GM23248 (cell line): ENCODE data around the gene ZFPM1. TPM values are rescaled to one million over a fixed set of nuclear protein-coding genes. Genes with fewer than 3 reads are reported as not detected.

ENCODE experiments used
- DNase-seq: peaks from one replicate; pipeline ENCODE4 v3.0.0-alpha.2; 2015
- H2AFZ ChIP-seq: fragments of 200-600 bp; sonication (generic); 2 replicates; pipeline ENCODE4 v1.6.1; 2016; ENCODE audit warnings: antibody characterized with exemption
- H3F3A ChIP-seq: fragments of 200-600 bp; sonication (generic); 2 replicates; pipeline ENCODE4 v1.6.1; 2016; ENCODE audit warnings: mild to moderate bottlenecking, antibody characterized with exemption, mixed run types; ENCODE audit not compliant: insufficient read depth
- H3K27ac ChIP-seq: fragments of 200-600 bp; sonication (generic); 2 replicates; pipeline ENCODE4 v1.5.1; 2016; ENCODE audit warnings: mild to moderate bottlenecking
- H3K27me3 ChIP-seq: fragments of 200-600 bp; sonication (generic); replicated peaks from 2 replicates; pipeline ENCODE4 v1.6.1; 2016; ENCODE audit warnings: mild to moderate bottlenecking; ENCODE audit not compliant: insufficient read depth
- H3K36me3 ChIP-seq: fragments of 200-600 bp; sonication (generic); 2 replicates; pipeline ENCODE4 v1.6.1; 2016; ENCODE audit warnings: low read depth, mild to moderate bottlenecking
- H3K4me1 ChIP-seq: fragments of 200-600 bp; sonication (generic); 2 replicates; pipeline ENCODE4 v1.6.1; 2016; ENCODE audit warnings: mild to moderate bottlenecking; ENCODE audit not compliant: insufficient read depth
- H3K4me2 ChIP-seq: fragments of 200-600 bp; sonication (generic); one replicate; pipeline ENCODE4 v1.6.1; 2016; ENCODE audit warnings: mild to moderate bottlenecking; ENCODE audit not compliant: unreplicated experiment
- H3K4me3 ChIP-seq: fragments of 200-600 bp; sonication (generic); 2 replicates; pipeline ENCODE4 v1.5.1; 2016; ENCODE audit warnings: mild to moderate bottlenecking
- H3K79me2 ChIP-seq: fragments of 200-600 bp; sonication (generic); 2 replicates; pipeline ENCODE4 v1.6.1; 2016; ENCODE audit warnings: mild to moderate bottlenecking; ENCODE audit not compliant: insufficient read depth
- H3K9ac ChIP-seq: fragments of 200-600 bp; sonication (generic); 2 replicates; pipeline ENCODE4 v1.6.1; 2016; ENCODE audit warnings: mild to moderate bottlenecking
- H3K9me2 ChIP-seq: fragments of 200-600 bp; sonication (generic); 2 replicates; pipeline ENCODE4 v1.6.1; 2016; ENCODE audit warnings: mixed run types, mild to moderate bottlenecking, moderate library complexity; ENCODE audit not compliant: insufficient read depth
- H3K9me3 ChIP-seq: fragments of 200-600 bp; sonication (generic); one replicate; pipeline ENCODE4 v1.6.1; 2017; ENCODE audit warnings: low read depth
- H4K20me1 ChIP-seq: fragments of 200-600 bp; sonication (generic); 2 replicates; pipeline ENCODE4 v1.6.0; 2016; ENCODE audit not compliant: insufficient read depth
- EZH2 ChIP-seq: fragments of 200-600 bp; sonication (generic); IDR thresholded peaks from 2 replicates; pipeline ENCODE4 v1.6.1; 2018; ENCODE audit warnings: antibody characterized with exemption, mild to moderate bottlenecking; ENCODE audit not compliant: insufficient read depth, poor library complexity, severe bottlenecking
- EZH2phosphoT487 ChIP-seq: fragments of 200-600 bp; sonication (generic); IDR thresholded peaks from 2 replicates; pipeline ENCODE4 v1.6.1; 2018; ENCODE audit warnings: antibody characterized with exemption, moderate library complexity, mild to moderate bottlenecking, low read depth; ENCODE audit not compliant: insufficient read depth
- WGBS, 2 experiments: methylation state at CpG; one replicate each; pipeline ENCODE4 v1.1.6; 2015 to 2017; ENCODE audit warnings: low lambda C conversion rate in 2 of 2, low coverage in 1 of 2; ENCODE audit errors: missing lambda C conversion rate in 2 of 2; 5-methylcytosine and 5-hydroxymethylcytosine counted together
- in situ Hi-C: fragments of 300-500 bp; cut with MboI; formaldehyde crosslinking; loops from 2 replicates; pipeline ENCODE4 v1.15.0; 2020
- polyA plus RNA-seq: library from polyadenylated mRNA; unstranded; fragments of >200 nt; fragmentation: Nextera tagmentation; extraction: Ambion mirVana; gene quantifications from 2 replicates; pipeline ENCODE4 v1.2.1, GENCODE V29; 2016
- total RNA-seq: library from RNA; depleted of rRNA; stranded (reverse); fragments of >200 nt; shearing (Covaris generic); gene quantifications from 2 replicates; pipeline ENCODE4 v1.2.3, GENCODE V29; 2014

ZFPM1 gene
- total and polyA plus RNA-seq, 2 experiments from 2014 or later = 0.06 to 2.4 TPM

- Histone ChIP-seq H2AFZ (no peak overlapping the region), H3K9me2 (no peaks in the 10 kb centered on the region), H3F3A (0 out of 2 replicates have a peak, but pooled peaks cover 6% of the 10 kb centered on the region), H3K4me1 (peaks cover 5% of the 10 kb centered on the region), H3K27ac (no peak overlapping the region), H3K79me2 (no peaks in the 10 kb centered on the region), H3K4me3 (no peak overlapping the region), H4K20me1 (no peaks in the 10 kb centered on the region), H3K9me3 (no peaks in the 10 kb centered on the region), H3K36me3 (no peaks in the 10 kb centered on the region), H3K27me3 (no peaks in the 10 kb centered on the region), H3K4me2 (no peak overlapping the region), H3K9ac (no peak overlapping the region)
- DNase-seq = no peak
- in situ Hi-C loops = no loop called here
- no peak for TF ChIP-seq EZH2phosphoT487
- 85 to 90% methylated on average over 20 to 31 of the region's 31 CpGs for WGBS, 2 experiments
Observed at GRCh38 chr16:88536971-88537751, 84.1 kb downstream of the ZFPM1 start.

- TF ChIP-seq EZH2 = no peak
- TF ChIP-seq EZH2phosphoT487 = no peak
- Histone ChIP-seq H3K9me2 (no peaks in the 10 kb centered on the region), H3K79me2 (no peaks in the 10 kb centered on the region), H4K20me1 (no peaks in the 10 kb centered on the region), H3K4me2 (no peak overlapping the region), H3F3A (0 out of 2 replicates have a peak, but pooled peaks cover 6% of the 10 kb centered on the region), H3K4me3 (no peak overlapping the region), H3K36me3 (no peaks in the 10 kb centered on the region), H3K4me1 (peaks cover 5% of the 10 kb centered on the region), H3K27ac (no peak overlapping the region), H3K9me3 (no peaks in the 10 kb centered on the region), H3K27me3 (no peaks in the 10 kb centered on the region), H3K9ac (no peak overlapping the region), H2AFZ (no peak overlapping the region)
- no peak for DNase-seq
- in situ Hi-C loops = no loop called here
- WGBS, 2 experiments = 63 to 66% methylated on average over 4 of the region's 4 CpGs
Observed at GRCh38 chr16:88537859-88538258, 84.8 kb downstream of the ZFPM1 start.

GRCh38 chr16:88538366-88539060, 85.4 kb downstream of the ZFPM1 start:
- H3K9me2 ChIP-seq = no peaks in the 10 kb centered on the region

GRCh38 chr16:88539261-88539651, 86.2 kb downstream of the ZFPM1 start:
- WGBS, 2 experiments = 63 to 70% methylated on average over 12 of the region's 12 CpGs
- H4K20me1 ChIP-seq = no peaks in the 10 kb centered on the region
- no peak overlapping the region for H3K4me3 ChIP-seq
- in situ Hi-C loops = no loop called here
- no peak for DNase-seq
- H3K4me2 ChIP-seq = no peak overlapping the region
- no peaks in the 10 kb centered on the region for H3K36me3 ChIP-seq
- no peaks in the 10 kb centered on the region for H3K27me3 ChIP-seq
- no peaks in the 10 kb centered on the region for H3K9me3 ChIP-seq
- no peak overlapping the region for H3K9ac ChIP-seq
- peaks cover 5% of the 10 kb centered on the region for H3K4me1 ChIP-seq
- 0 out of 2 replicates have a peak, but pooled peaks cover 6% of the 10 kb centered on the region for H3F3A ChIP-seq
- H3K79me2 ChIP-seq = no peaks in the 10 kb centered on the region
- no peak for TF ChIP-seq EZH2
- TF ChIP-seq EZH2phosphoT487 = no peak
- H2AFZ ChIP-seq = no peak overlapping the region
- H3K27ac ChIP-seq = no peak overlapping the region
- H3K9me2 ChIP-seq = no peaks in the 10 kb centered on the region

More at GRCh38 chr16:88538366-88539060, 85.4 kb downstream of the ZFPM1 start:
- no peaks in the 10 kb centered on the region for H3K9me3 ChIP-seq
- H2AFZ ChIP-seq = no peak overlapping the region
- no peak overlapping the region for H3K9ac ChIP-seq
- no peak for DNase-seq
- in situ Hi-C loops = no loop called here
- no peak overlapping the region for H3K4me3 ChIP-seq
- H3K27me3 ChIP-seq = no peaks in the 10 kb centered on the region
- H3K4me1 ChIP-seq = peaks cover 5% of the 10 kb centered on the region
- TF ChIP-seq EZH2 = no peak
- no peak for TF ChIP-seq EZH2phosphoT487
- H3K4me2 ChIP-seq = no peak overlapping the region
- WGBS, 2 experiments = 55 to 59% methylated on average over 21 to 23 of the region's 23 CpGs
- no peaks in the 10 kb centered on the region for H3K79me2 ChIP-seq
- no peaks in the 10 kb centered on the region for H4K20me1 ChIP-seq
- H3K27ac ChIP-seq = no peak overlapping the region
- no peaks in the 10 kb centered on the region for H3K36me3 ChIP-seq
- H3F3A ChIP-seq = 0 out of 2 replicates have a peak, but pooled peaks cover 6% of the 10 kb centered on the region
